GM18858 (cell line): ENCODE measurements around the gene LSM14A.
"Not testable (repeated sequence)": the region's sequence is repeated elsewhere in the genome, so short reads cannot be mapped to it uniquely, and the experiment has no call there.

Experiments used
- ATAC-seq: cut with Tn5 transposase; IDR thresholded peaks from one replicate; pipeline ENCODE4 v1.9.1; 2021; ENCODE audit not compliant: unreplicated experiment

The LSM14A gene

DNA sequence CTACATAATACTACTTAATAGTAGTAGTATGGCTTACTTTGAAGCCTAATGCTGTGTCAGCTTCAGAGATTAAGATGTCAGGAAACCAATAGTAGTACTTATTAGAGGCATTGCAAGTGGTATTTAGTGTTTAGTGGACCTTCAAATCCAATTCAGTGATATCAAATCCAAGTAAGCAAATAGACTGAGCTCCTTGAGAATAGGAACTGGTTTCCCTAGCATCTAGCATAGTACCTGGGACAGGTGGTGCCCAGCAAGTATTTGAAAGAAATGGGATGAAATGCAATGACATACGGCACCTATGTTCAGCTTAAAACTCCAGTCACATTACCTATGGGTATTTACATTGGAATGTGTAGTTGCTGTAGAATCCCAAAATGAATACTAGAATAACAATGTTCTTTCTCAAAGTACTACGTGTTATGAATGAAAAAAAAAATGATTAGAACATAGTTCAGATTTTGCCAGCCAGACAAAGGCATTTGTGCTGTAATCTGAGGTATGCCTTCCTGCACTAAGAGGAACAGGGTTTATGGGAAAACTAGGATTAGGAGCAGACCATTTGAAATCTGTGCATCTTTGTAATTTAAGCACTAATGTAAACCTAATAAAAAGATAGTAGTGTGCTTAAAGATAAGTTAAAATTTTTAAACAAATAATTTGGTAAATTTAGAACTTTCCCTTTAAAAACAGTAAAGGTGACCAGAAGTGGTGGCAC is 17.1 kb downstream of the LSM14A start:
- ATAC-seq, result no peak

DNA sequence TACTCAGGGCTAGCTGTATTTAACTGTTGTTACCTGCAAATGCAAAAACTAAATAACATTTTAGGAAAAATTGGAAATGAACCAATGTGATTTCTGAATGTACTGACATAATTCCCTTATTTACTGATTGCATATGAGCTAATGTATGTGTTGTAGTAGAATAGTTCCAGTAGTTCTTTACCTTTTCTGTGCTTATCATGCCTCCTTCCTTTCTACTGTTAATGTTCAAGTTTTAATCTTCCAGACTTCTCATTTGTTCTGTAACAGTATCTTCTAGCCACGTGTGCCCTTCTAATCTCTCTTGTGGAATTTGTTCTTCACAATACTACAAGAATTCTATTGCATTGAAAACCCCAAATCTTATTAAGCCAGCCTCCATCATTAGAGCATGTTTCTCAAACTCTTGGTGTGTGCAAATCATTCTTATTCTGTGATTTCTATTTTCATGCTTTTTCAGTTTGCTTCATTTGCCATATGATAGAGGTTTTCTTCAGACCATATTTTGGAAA is 17.7 kb downstream of the LSM14A start:
- ATAC-seq, result no peak

DNA sequence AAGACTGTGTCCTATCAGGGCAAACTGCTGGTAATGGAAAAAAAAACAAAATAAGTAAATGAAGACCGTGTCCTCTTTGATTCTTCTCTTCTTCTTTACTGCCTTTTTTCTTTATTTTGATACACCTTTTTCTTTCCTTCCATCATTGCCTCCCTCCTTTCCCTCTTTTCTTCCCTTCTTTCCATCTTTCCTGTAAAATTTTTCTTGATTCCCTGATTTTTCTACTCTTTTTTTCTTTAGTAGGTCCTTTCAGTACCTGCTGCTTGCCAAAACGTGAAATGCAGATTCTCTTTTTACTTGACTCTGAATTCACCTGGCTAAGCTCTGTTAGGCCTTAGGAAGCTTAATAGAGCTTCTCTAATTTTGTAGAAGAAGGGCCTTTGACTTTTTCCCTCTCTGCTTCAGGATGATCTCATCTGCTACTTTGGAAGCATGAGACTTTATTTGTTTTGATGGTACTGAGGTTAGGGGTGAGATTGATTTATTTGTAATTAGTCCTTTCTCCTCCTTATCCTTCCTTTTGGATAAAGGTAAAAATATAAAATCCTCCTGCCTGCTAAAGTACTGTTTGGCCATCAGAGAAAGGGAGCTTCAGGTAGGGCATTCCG is 19.2 kb downstream of the LSM14A start:
- ATAC-seq, result no peak

DNA sequence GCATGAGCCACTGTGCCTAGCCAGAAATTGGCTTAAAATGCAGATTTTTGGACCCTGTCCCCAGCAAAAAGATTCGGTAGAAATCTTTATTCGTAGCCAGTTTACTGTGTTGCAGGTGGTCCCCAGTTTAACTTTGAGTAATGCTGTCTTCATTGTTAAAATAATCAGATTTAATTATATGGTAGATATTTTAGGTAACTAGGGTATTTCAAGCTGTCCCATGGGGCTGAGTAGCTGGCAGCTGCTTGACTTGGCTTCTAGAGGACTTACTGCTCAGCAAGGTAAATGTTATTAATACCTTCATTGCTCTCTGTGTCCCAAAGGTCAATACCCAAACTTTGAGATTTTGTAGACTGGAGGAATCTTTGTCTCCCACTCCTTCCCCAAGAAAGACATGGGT is 21.1 kb downstream of the LSM14A start:
- no peak for ATAC-seq

DNA sequence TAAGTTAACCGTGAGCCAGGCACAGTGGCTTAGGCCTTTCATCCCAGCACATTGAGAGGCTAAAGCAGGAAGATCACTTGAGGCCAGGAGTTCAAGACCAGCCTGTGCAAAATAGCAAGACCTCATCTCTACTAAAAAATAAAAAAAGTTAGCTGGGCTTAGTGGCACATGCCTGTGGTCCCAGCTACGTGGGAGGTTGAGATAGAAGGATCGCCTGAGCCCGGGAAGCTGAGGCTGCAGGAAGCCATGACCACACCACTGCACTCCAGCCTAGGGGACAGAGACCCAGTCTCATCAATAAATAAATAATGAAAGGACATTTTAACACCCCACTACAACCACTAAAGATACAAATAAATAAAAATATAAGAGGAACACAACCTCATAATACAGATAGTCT is 21.6 kb downstream of the LSM14A start:
- ATAC-seq, result no peak

DNA sequence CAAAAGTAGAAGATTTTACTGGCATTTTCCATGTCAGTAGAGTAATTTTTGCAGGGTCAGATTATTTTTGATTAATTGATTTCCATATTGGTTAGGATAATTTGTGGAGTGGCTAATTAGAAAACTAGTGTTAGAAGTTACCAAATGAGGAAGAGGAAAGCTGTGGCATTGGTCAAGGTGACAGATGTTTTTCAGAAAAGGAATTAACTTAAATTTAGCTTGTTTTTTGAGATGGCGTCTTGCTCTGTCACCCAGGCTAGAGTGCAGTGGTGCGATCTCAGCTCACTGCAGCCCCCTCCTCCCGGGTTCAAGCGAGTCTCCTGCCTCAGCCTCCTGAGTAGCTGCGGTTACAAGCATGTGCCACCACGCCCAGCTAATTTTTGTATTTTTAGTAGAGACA is 28.8 kb downstream of the LSM14A start:
- no peak for ATAC-seq

DNA sequence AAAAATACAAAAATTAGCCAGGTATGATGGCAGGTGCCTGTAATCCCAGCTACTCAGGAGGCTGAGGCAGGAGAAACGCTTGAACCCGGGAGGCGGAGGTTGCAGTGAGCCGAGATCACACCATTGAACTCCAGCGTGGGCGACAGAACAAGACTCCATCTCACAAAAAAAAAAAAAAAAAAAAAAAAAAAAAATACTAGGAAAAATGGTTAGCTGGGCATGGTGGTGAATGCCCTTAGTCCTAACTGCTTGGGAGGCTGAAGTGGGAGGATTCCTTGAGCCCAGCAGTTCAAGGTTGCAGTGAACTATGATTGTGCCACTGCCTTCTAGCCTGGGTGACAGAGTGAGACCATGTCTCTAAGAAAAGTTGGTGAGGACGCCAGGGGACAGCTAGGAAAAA is 33.0 kb downstream of the LSM14A start:
- not testable (repeated sequence) for ATAC-seq

DNA sequence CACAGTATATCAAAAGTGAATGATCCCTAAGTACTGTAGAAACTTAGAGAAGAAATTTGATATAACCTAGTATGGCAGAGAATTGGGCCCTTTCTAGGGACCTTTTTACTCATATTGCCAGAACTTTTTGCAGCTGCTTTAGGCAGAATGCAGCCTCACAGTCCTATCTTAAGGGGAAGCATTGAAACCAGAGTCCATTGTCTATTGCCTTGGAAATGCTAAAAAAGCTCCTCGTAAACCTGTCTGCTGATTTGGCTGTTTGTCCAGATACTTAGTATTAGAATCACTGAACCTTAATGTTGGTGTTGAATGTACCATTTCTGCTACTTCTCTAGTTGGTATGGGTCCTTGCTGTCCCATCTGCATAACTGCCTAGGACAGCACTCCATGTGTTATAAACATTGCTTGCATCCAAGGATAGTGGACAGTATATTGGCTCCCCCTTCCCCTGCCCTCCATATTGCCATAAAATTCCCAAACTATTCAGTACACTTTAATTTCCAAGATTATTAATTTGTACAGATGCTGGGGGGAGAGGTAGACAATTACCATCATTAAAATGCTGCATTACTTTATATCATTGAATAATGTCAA is 36.1 kb downstream of the LSM14A start:
- ATAC-seq, result no peak

DNA sequence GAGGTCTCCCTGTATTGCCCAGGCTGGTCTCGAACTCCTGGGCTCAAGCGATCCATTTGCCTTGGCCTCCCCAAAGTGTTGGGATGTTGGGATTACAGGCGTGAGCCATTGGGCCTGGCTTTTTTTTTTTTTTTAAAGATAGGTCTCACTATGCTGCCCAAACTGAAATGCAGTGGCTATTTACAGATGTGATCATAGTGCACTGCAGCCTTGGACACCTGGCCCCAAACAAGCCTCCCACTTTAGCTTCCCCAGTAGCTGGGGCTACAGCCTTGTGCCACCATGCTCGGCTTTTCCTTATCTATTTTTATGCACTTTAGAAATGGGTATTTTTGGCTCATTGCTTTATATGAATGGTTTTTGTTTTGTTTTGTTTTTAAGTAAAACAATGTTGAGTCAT is 37.4 kb downstream of the LSM14A start:
- ATAC-seq, result no peak

DNA sequence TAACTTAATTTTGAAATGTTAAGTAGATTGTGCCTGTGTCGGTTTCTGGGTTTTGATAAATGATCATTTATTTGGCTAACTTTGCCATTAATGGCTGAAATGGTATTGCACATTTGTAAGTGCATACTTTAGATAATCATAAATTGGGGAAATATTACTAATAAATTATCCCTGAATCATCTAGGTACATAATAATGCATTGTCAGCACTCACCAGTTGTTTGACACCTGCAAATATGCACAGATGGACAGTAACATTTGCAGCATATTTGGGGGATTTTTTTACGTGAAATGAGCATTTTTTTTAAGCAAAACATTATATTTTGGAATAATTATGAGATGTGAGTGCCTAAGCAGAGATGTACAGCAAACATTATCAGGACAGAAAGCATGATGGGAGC is 41.0 kb downstream of the LSM14A start:
- ATAC-seq, result no peak

DNA sequence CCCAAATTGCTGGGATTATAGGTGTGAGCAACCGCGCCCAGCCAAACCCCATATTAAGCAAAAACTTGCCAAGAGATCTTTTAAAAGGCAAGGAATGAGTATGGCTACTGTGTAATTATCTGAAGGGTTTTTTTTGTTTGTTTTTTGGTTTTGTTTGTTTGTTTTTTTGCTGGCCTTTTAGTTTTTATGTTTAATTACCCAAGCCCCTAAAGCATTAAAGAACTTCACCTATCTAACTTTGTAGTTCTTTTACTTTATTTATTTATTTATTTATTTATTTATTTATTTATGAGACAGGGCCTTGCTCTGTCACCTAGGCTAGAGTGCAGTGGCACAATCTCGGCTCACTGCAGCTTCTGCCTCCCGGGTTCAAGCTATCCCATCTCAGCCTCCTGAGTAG is 41.7 kb downstream of the LSM14A start:
- ATAC-seq, result no peak

DNA sequence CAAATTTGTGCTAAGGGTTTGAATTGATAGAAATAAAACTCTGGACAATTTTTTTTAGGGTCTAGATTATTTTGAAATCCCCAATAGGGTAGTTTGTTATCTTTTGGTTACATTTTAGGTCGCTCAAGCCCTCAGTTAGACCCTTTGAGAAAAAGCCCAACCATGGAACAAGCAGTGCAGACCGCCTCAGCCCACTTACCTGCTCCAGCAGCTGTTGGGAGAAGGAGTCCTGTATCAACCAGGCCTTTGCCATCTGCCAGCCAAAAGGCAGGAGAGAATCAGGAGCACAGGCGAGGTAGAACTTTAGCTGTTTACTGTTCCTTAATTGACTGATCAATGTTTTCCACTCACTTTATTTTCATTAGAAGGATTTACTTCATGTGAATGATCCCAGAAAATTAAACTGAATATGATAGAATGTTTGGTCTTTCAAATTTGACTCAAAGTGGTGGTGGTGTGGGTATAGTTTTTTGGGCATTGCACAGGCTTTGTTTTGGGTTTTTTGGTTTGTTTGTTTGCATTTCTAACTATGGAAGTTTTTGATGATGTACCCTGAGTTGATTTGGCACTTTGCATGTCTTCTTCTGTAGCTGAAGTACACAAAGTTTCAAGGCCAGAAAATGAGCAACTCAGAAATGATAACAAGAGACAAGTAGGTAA is 42.8 kb downstream of the LSM14A start:
- ATAC-seq, result no peak

DNA sequence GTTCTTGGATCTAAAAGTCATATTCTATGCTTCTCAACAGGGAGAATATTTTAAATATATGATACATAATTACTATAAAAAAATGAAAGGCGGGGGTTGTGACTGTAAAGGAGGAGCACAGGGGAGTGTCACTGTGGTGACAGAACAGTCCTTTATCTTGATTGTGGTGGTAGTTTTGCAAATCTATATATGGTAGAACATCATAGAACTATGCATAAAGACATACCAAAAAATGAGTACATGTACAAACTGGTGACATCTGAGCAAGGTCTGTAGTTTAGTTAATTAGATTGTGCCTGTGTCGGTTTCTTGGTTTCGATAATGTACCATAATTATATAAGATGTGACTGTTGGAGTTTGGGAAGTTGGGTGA is 43.3 kb downstream of the LSM14A start:
- no peak for ATAC-seq

DNA sequence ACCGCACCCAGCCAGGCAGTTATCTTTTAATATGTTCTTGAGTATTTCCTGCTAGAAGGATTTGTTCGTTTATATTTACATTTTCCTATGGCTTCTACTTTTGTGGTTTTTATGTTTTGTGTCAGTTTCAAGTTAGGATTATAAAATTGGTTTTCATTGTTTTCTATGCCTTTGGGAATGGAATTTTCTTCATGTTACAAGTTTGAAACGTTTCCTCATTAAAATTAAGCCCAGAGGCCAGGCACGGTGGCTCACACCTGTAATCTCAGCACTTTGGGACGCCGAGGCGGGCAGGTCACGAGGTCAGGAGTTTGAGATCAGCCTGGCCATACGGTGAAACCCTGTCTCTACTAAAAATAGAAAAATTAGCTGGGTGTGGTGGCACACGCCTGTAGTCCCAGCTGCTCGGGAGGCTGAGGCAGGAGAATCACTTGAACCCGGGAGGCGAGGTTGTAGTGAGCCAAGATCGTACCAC is 44.5 kb downstream of the LSM14A start:
- ATAC-seq, result not testable (repeated sequence)

DNA sequence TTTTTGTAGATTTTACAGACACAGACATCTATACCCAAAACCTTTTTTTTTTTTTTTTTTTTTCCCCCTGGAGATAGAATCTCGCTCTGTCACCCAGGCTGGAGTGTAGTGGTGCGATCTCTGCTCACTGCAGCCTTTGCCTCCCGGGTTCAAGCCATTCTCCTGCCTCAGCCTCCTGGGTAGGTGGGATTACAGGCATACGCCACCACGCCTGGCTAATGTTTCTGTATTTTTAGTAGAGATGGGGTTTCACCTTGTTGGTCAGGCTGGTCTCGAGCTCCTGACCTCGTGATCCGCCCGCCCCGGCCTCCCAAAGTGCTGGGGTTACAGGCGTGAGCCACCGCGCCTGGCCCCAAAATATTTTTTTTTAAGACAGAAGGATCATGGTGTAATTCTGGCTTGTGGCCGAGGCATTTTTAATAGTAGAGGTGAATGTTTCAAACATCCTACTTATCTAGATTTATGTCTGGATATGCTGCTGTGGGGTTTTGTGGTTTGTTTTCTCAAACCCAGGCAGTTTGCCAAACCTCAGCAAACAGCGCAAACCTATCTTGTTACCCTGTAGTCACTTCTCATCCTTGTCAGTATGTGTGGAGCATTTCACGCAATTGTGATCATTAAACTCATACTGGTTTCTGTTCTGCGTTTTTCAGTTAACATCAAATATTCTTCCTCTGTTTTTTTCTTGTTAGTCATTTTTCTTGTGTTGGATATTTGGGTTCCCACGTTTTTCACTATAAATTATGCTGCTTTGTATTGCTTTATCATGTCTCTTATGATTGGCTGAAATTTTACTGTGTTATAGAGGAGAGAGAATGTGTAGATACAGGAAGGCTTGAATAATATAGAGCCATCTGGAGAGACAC is 45.9 kb downstream of the LSM14A start:
- ATAC-seq, result no peak

DNA sequence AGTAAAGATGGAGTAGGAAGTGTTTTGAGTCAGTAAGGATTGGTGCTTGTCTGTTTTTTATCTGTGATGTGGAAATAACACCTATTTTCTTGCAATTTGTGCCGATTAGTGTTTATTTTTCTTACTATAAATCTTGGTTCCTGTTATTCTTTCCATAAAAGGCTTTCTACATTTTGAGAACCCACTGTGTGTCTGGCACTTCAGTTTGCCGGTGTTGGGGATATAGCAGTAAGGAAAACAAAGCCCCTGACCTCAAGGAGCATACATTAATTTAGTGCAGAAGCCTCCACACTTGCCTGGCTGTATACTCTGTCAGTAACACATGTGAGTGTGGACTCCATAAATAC is 46.5 kb downstream of the LSM14A start:
- ATAC-seq, result no peak

DNA sequence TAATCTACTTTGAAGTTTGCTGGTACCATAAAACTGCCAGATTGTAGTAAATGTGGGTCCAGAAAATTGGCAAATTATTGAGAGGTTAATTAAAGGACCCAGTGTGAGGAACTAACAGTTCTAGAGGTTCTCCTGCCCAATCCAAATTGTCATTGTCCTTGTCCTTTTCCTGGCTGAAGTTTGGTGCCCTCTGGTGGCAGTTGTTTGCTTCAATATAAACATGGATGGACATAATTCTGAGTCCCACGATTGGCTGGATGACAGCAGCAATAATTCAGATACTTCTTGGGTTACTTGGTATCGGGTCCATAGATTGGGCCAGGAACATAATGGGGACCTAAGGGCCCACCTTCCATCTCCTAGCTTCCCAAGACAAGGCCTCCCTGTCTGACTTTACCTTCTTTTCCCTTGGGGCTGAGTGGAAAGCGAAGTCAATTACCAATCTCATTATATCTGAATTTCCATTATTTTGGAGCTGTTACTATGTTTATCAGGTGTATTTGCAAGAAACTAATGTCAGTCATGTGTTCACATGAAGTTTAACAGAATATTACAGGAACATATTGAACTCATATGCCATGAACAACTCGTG is 48.3 kb downstream of the LSM14A start:
- no peak for ATAC-seq

DNA sequence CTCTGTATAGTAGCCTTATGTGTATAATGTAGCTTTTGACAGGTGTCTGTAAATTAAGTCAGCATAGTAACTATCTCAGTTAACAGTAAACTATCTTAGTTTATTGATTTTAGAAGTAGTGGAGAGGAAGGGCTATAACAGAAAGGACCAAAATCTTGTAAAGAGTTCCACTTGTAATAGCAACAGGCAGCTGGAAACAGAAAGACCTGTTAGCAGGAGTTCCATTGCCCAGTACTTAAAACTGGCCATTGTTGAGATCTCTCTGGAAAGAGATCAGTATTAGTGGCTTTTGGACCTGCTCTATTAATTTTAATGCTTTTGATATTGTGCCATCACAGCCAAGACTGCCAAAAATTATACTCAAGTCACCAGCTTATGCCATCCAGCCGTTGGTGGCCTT is 50.1 kb downstream of the LSM14A start:
- no peak for ATAC-seq

DNA sequence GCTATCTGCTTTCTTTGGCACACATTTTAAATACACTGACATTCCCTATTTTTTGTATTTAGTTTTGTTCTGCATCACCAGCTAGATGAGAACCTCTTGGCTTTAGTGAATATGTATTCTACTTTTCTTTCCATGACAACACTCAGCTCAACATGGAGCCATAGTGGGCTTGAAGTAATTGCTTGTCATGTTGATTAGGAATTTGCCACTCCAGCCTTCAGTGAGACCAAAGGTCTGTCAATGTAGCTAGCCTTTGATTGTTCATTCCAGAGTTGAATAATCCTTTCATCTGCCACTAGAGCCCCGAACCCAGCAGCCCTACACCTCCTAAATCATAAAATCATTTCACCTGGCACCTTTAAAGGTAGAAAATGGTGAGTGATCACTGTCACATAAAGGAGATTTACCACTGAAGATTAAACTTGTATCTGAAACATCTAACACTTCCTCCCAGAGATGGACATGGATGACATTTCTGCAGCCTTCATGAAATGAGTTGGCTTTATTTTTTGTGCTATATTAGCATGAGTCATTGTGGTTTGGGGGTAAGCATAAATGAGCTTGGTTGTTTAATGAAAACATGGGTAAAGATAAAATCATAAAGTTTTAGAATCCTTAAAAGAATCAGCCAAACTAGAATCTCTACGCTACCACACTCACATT is 52.8 kb downstream of the LSM14A start:
- no peak for ATAC-seq

DNA sequence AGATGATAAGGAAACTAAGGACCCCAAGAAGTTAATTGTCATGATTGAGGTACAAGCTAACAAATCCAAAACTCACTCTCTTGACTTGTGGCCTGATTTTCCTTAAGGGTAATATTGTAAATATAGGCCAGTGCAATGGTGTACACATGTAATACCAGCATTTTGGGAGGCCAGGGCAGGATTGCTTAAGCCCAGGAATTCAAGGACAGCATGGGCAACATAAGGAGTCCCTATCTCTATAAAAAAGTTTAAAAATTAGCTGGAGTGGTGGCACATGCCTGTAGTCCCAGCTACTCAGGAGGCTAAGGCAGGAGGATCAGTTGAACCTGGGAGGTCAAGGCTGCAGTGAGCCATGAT is 53.3 kb downstream of the LSM14A start:
- ATAC-seq, result no peak
